GM18511 (cell line): ENCODE measurements around the gene ADM5.

ENCODE experiments used
- ATAC-seq: cut with Tn5 transposase; IDR thresholded peaks from one replicate; pipeline ENCODE4 v1.9.1; 2021; ENCODE audit warnings: mild to moderate bottlenecking, moderate library complexity; ENCODE audit not compliant: unreplicated experiment

Gene ADM5

GRCh38 chr19:49679771-49680413 lies 9.5 kb upstream of the ADM5 start:
- ATAC-seq: no peak

- ATAC-seq: no peak
Measured at GRCh38 chr19:49680421-49681351, 8.7 kb upstream of the ADM5 start.

GRCh38 chr19:49681830-49682229 lies 7.6 kb upstream of the ADM5 start:
- ATAC-seq: no peak

GRCh38 chr19:49682274-49682673 lies 7.1 kb upstream of the ADM5 start:
- no peak for ATAC-seq

GRCh38 chr19:49683814-49684250 lies 5.6 kb upstream of the ADM5 start:
- ATAC-seq: no peak

GRCh38 chr19:49684251-49684982 lies 5.0 kb upstream of the ADM5 start:
- no peak for ATAC-seq

GRCh38 chr19:49684983-49685553 lies 4.3 kb upstream of the ADM5 start:
- ATAC-seq: no peak

GRCh38 chr19:49685845-49686332 lies 3.5 kb upstream of the ADM5 start:
- no peak for ATAC-seq

GRCh38 chr19:49686503-49687088 lies 2.8 kb upstream of the ADM5 start:
- ATAC-seq: no peak

- no peak for ATAC-seq
Measured at GRCh38 chr19:49687150-49687549, 2.2 kb upstream of the ADM5 start.

- ATAC-seq: no peak
Measured at GRCh38 chr19:49687566-49688316, 1.7 kb upstream of the ADM5 start.

GRCh38 chr19:49688531-49689132 lies 762 bp upstream of the ADM5 start:
- no peak for ATAC-seq

GRCh38 chr19:49690079-49690655 lies 773 bp downstream of the ADM5 start:
- no peak for ATAC-seq

GRCh38 chr19:49690656-49691242 lies 1.4 kb downstream of the ADM5 start, which contains the start of gene CPT1C:
TSS of gene CPT1C (plus strand) at chr19:49691116. CDS start at chr19:49692253, 1,137 bp downstream.
- no peak for ATAC-seq

GRCh38 chr19:49691243-49692146 lies 2.1 kb downstream of the ADM5 start:
- ATAC-seq: no peak

- no peak for ATAC-seq
Measured at GRCh38 chr19:49692147-49692506, 2.7 kb downstream of the ADM5 start.

- no peak for ATAC-seq
Measured at GRCh38 chr19:49696115-49696514, 6.7 kb downstream of the ADM5 start.

- no peak for ATAC-seq
Measured at GRCh38 chr19:49696865-49697264, 7.5 kb downstream of the ADM5 start.
